ENCODE data around the gene CLK3.

The CLK3 gene

GRCh38 chr15:74603789-74604705 is 11.6 kb upstream of the CLK3 start:
- DNase-seq: no peak

DNA sequence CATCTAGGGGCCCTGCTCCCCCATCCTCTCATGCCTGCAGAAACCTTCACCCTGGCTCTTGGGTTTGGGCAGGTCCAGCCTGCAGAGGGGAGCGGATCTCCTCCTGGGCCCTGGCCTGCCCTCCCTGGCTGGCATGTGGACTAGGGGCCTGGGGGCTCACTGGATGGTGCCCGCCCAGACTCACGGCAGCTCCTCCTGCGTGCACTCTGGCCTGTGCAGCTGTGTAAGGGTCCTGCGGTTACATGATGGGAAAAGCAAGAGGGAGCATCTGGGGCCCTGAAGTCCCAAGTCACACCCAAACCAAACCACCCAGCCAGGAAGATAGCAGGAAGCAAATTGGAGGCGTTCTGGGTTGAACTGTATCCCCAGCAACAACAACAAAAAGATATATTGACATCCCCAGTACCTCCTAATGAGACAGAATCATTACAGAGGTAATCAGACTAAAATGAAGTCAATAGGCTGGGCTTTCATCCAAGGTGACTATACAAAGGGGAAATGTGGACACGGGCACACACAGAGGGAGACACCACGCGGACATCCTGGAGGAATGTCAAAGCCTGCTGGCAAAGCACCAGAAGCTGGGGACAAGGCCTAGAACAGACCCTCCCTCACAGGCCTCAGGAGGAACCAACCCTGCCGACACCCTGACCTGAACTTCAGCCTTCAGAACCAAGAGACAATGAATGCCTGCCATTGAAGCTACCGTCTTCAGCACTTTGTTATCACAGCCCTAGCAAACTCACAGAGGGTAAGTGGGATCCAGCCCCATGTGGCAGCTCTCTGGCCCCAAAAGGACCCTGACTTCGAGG is 10.4 kb upstream of the CLK3 start:
- no peak for DNase-seq

DNA sequence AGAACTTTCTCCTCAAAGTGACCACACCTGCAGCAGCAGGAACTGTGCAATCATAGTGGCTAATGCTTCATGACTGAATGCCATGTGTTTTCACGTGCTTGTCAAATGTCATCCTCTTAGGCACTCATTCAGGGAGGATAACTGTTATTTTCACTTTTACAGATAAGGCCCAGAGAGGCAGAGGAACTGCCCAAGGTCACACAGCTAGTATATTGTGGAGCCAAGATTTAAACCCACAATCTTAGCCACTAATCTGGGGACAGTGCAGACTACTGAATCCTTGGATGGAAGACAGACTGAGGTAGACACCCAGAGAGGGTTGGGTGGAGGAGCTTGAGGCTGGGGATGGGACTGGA is 9.9 kb upstream of the CLK3 start:
- DNase-seq: no peak

DNA sequence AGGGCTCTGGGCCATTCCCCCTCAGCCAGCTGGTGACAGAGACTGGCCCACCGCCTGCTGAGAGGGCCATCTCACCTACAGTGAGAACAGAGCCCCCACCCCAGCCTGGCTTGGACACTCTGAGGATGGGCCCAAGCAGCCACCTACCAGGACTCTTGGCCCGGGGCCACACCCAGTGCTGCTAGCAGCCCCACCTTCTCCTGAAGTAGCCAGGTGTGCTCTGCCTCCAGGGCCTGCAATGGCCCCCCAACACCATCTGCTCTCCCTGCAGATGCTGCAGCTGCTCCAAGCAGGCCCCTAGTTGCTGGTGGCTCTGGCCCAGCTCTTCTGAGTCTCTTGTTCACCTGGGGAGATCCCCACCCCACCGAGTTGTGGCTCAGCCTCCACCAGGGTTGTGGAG is 6.8 kb upstream of the CLK3 start:
- no peak for DNase-seq

- DNase-seq: no peak
Measured at GRCh38 chr15:74609938-74610301, 5.7 kb upstream of the CLK3 start.

GRCh38 chr15:74610302-74610951 is 5.2 kb upstream of the CLK3 start:
- no peak for DNase-seq

DNA sequence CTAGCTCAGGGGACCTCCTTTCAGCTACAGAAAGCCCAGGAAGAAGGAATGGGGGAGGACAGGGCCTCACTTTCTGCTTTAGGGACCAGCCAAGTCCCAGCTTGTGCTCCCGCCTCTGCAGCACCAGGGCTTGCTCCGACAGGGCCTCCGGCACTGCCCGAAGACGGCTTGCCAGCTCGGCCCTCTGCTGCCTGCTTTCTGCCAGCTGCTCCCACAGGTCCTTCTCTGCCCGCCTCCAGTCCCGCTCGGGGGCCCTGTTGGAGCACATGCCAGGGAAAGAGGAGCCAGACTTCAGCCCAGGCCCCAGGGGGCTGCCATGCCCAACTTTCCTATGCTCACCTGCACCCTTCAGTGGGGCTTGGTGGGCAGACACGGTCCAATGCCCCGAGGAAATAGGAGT is 4.3 kb upstream of the CLK3 start:
- DNase-seq: no peak

DNA sequence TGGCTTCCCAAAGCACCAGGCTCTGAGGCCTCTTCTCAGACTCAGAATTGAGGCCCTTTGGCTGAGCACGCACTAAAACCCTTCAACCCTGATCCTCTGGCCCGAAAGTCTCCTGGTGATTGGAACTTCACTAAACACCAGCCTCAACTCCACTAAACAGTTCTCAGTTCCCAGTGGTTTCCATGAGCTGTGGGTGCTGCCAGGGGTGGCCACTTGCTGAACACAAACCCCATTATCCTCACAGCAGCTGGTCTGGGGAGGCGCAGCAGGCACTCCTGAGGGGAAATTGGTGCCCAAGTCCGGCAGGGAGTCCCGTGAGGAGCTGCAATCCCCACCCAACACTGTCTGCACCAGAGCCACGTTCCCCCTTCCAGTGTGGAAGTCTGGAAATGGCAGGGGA is 3.8 kb upstream of the CLK3 start:
- no peak for DNase-seq

DNA sequence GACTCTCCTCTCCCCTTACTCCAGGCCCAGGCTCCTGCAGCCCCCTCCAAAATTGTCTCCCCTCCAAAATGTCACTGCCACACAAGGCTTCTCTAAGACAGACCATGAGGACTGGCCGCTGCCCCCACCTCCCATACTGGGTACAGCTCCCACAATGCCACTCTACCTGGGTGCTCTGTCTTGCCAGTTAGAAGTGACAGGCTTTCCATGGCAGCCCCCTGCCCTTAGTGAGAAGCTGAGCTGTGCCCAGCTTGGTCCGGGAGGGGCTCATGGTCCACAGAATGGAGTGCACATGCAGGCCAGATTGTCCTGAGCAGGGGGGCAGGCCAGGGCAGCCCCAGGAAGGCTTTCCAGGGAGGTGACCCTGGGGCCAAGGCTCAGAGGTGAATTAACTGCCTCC is 3.0 kb upstream of the CLK3 start:
- DNase-seq: no peak

DNA sequence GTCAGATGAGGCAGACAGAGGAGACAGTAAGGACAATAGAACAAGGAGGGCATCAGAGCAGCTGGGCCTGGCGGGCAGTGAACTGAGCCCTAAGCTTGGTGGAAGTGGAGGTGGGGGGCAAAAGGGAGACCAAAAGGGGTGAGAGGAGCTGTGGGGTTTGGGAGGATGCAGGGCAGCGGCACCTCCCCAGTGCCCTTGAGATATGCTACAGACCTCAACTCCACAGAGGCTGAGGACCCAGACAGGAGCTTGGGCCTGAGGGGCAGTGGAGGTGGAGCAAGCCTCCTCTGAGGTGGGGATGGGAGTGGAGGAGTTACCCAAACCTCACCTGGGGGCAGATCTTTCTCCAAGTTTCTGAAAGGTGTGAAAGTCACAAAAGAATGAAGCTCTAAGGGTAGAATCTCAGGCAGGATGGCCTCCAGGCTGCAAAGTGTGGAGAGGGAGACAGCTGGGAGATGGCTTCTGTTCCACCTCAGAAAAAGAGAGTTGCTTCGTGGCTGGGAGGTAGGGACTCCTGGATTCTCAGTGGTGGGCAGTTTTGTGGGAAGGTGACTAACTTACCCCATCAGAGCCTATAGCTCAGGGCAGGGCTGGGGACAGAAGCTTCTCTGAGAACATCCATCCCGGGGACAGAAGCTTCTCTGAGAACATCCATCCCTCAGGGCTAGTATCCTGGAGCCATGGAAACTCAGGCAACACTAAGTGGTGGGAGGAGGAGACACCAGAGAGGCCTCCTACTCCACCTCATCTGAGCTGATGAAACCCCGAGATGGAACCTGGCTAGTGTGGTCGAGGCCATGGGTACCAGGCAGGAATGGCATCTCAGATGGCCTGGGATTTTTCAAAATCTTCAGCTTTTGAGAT is 2.3 kb upstream of the CLK3 start:
- DNase-seq: no peak

DNA sequence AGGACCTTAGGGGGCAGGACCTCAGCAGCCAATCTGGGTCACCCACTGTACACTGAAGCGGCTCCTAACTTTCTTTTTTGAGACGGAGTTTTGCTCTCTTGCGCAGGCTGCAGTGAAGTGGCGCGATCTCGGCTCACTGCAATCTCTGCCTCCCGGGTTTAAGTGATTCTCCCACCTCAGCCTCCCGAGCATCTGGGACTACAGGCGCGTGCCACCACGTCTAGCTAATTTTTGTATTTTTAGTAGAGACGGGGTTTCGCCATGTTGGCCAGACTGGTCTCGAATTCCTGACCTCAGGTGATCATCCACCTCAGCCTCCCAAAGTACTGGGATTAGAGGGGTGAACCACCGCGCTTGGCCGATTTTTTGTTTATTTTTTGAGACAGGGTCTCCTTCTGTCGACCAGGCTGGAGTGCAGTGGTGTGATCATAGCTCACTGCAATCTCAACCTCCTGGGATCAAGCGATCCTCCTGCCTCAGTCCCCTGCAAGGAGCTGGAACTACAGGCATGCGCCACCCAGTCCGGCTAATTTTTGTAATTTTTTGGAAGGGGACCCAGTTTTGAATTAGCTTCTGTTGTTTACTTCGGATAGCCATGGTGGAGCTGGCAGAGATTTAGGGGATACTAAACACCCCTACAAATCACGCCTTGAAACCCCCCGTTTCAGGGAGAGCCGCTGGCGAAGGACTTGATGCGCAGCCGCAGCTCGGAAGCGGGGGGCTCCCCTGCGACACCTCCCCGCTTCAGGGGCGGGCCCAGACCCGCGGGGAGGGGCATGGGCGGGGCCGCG is 1.5 kb upstream of the CLK3 start:
- no peak for DNase-seq

GRCh38 chr15:74614744-74615507 is 710 bp upstream of the CLK3 start:
- DNase-seq: peak; percentile 79

DNA sequence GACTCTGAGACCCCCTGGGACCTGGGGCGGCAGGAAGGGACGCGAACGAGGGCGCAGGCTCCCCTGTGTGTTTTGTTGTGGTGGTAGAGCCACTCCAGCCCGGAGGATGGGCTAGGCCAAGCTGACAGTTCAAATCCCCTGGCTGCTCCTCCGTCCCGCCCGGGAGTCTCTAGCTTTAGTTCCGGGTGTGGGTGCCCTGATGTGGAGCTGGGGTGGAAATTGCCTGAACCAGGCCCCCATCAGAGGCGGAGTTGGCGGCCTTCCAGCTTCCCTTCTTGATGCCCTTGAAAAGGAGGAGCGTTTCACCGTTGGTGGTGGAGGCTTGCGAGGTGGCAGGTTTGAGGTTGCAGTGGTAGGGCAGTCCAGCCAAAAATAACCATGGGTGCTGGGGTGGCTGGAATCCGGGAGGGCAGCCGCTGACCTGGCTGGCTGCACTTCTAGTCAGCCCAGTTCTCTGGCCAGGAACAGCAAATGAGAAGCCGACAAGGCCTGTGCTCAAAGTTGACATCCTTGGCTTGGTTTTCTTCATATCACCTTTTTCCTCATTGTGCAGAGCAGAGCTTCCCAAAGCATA is 817 bp downstream of the CLK3 start:
- DNase-seq: peak; percentile 73

DNA sequence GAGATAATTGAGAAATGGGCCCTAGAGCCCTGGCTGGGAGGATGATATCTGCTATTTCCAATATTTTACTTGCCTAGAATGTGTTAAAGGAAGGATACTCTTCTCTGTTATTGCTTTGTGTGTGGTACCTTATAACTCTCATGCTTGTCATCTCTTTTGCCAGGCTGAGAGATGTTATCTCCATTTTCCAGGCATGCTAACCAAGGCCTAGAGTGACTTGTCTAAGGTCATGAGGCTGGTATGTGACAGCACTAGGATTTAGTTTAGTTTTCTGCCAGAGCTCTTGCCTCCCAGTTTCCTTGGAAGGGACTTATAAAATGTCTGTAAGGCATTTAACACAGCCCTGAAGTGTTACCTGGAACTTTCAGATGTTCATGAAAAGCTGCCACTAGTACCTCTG is 1.4 kb downstream of the CLK3 start:
- peak; percentile 12 for DNase-seq

- DNase-seq: no peak
Measured at GRCh38 chr15:74618841-74619596, 3.4 kb downstream of the CLK3 start.

DNA sequence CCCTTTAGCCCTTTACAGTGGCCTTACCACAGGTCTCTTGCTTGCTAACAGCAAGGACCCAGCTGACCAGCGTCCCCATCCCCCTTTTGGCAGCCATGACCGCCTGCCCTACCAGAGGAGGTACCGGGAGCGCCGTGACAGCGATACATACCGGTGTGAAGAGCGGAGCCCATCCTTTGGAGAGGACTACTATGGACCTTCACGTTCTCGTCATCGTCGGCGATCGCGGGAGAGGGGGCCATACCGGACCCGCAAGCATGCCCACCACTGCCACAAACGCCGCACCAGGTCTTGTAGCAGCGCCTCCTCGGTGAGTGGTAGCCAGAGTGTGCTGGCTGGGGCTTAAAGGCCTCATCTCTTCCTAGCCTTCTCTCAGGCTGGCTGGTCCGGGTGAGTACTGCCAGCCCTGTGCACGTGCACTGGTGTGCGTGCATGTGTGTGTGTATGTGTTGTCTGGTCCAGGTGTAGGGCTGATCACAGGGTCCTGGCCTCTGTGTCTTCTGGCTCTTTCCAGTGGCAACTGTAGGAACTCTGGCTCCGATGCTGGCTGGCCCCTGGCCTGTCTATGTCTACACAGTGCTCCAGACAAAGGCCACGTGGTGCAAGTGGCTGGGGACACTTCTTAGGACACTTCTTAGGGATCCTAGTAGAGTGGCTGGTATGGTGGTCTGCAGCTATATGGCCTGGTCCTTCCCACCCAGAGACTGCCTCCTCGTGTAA is 4.4 kb downstream of the CLK3 start:
- no peak for DNase-seq

DNA sequence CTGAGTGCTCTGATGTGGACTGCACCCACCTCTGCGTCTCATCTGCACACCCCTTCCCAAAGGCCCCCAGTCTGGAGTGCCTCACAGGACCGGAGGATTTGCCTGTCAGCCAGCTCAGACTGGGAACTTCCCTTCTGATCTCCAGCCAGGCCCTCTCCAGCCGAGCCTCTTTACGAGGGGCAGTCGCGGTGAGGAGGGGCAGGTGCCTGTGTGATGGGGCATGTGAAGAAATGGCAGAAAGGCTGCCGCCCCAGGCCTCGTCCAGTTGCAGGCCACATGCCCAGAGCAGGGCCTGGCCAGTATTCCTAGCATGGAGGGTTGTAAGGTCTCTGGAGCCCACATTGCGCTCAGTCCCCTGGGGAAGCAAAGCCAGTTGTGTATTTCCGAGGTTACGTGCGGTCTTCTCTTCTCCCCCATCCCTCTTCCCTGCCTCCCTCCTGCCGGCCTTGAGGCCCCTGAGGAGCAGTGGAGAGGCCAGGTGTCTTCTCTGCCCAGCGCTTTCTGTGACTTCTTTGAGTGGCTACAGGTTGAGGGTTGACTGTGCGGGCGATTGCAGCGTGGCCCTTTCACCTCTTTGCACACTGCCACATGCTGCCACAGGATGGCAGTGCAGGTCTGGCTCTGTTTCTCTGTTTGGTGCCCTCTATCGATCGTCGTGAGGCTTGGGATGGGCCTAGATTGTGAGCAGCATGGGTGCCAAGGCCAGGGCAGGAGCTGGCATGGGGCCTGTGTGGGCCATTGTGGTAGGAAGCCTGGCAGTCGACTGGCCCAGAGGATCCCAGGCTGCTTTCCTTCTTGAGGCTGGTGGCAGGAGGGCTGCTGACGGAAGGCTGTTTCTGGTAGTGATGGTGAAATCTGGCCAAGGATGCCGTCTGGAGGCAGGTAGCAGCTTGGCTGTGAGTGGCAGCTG is 5.3 kb downstream of the CLK3 start:
- DNase-seq: peak; percentile 71

- no peak for DNase-seq
Measured at GRCh38 chr15:74621546-74621920, 5.9 kb downstream of the CLK3 start.

All from EL (cell line).